SKM-1 treated with dmso at 0.1 percent for 144 hours (cell line): ENCODE measurements around the gene CIRBP.

Source experiments
- DNase-seq: peaks from one replicate; lab custom pipeline; 2025; ENCODE audit not compliant: unreplicated experiment; lab: John Stamatoyannopoulos, UW

Gene CIRBP

DNA sequence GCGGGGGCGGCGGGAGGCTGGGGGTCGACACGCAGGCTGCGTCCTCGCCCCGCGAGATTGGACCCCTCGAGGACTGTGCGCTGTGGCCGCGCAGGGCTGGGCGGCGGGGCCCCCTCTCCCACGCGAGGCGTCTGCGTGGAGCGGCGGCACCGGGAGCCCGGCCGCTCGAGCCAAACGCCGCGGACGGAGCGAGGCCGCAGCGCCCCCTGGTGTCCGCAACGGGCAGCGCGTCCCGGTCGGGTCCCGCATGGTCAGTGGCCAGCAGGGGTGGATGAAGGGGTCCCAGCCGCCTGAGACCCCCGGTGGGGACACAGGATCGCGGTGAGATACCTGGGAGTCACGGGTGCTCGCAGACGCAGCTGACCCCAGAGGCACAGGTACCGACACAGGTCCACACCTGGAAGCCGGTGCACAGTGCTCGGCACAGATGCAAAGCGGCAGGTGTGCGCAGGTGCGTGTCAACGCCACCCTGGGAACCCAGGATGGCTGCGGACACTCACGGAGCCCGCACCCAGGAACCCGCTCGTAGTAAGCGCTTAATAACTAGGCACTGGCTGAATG, 2.1 kb upstream of the CIRBP start:
- DNase-seq: peak; percentile 16

DNA sequence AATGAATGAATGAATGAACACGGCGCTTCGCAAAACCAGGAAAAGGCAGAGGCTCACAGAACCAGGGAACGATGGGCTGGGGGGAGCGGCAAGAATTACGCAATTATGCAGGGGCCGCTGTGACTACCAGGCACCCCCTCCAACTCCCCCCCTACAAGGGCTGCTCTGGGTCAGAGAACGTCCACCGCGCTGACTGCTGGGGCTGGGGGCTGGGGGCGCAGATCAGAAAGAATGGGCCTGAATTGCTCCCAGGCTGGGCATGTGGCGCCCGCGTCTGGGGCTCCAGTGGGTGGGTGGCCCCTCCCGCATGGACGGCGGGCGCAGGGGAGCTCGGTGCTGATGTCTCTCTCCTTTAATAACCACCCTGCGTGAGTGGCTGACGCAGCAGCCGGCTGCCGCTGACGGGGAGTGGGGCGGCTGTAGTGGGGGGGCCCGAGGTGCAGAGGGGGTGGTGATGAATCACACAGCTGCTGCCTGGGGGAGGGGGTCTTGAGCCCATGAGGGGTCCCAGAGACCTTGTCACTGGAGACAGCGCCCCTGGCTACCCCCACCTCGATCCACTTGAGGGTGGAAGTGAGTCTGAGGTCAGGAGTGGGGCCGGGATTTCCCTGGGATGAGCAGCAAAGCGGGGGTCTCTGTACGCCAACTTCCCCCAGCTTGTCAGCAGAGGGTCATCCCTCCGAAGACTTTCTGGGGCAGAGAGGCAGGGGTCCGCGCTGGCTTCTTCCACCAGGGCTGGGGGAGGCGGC, 1.5 kb upstream of the CIRBP start:
- DNase-seq: no peak

GRCh38 chr19:1268226-1269064, 687 bp upstream of the CIRBP start:
- no peak for DNase-seq

DNA sequence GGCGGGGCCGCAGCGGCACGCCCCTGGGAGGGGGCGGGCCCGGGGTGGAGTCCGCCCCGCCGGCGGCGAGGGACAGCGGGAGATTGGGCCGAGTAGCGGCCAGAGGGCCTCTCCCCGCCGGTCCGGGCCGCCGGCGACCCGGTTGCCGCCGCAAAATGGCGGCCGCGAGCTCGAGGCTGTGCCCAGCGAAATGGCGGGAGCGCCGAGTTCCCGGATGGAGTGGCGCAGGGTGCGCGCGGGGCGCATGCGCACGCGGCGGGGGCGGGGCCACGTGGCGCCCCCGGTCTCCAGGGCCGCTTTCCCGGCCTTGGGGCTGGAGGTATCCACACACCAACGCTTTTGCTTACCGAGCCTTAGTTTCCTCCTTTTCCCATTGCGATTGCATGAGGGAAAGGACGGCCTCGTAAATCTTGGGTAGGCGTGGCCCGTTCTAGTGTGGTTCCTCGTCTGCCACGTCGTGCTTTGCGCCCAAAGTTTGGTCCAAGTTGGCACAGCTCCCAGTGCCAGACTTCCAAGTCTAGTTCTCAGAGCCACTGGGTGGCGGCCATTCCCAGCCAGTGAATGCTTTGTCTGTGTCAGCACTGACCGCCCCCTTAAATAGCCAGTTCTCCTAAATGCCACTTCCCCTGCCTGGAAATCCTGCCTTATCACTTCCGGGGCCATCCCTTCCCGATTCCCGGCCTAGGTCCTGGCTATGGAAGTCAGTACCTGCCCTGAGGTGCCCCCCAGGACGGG, 513 bp downstream of the CIRBP start:
- peak; percentile 54 for DNase-seq

DNA sequence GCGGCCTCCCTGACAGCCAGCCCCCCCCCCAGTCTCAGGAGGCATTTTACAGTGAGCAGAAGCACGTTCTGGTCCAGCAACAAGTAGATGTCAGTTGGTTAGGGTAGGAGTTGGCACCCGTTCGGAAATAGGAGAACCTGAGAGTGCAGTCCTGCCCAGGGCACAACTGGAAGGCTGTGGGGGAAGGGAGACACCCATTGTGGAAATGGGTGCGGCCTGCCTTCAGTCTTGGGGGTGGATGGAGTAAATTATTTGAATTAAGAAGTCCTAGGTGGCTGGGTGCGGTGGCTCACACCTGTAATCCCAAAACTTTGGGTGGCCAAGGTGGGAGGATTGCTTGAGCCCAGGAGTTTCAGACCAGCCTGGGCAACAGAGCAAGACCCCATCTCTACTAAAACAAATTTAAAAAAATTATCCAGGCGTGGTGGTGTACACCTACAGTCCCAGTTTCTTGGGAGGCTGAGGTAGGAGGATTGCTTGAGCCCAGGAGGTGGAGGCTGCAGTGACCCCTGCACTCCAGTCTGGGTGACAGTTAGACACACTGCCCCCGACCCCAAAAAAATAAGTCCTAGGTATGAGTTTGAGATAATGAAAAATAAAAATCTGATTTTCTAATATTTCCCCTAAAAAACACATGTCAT, 1.2 kb downstream of the CIRBP start:
- no peak for DNase-seq

- no peak for DNase-seq
These were observed 1.9 kb downstream of the CIRBP start for GRCh38 chr19:1270854-1271527.

GRCh38 chr19:1271528-1272422, 2.6 kb downstream of the CIRBP start:
- no peak for DNase-seq

GRCh38 chr19:1272423-1273262, 3.5 kb downstream of the CIRBP start:
- DNase-seq: no peak

- no peak for DNase-seq
These were observed 4.3 kb downstream of the CIRBP start for GRCh38 chr19:1273263-1274041.

GRCh38 chr19:1274081-1274851, 5.1 kb downstream of the CIRBP start:
- no peak for DNase-seq

DNA sequence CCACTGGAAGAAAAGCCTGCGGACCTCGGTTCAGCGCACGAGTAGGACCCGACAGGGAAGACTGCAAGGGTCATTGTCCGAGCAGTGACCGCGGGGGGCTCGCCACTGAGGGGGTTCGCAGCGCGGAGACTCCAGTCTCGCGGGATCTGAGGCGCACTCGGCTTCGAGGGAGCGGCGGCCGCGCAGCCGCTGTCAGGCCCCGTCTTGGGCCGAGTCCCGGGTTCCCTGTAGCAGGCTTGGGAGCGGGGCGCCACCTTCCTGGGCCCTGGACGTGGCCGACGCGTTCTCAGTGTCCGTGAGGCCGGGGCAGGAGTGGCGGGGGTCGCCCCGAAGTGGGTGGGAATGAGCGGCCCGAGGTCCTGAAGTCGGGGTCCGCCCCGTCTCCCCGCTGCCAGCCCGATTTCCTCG, 5.7 kb downstream of the CIRBP start:
- DNase-seq: no peak

GRCh38 chr19:1275260-1275975, 6.3 kb downstream of the CIRBP start, which contains the start of gene FAM174C:
Gene FAM174C, plus strand, starts transcription at chr19:1275530. Its CDS starts 20 bp downstream, at chr19:1275550.
- DNase-seq: peak; percentile 95

DNA sequence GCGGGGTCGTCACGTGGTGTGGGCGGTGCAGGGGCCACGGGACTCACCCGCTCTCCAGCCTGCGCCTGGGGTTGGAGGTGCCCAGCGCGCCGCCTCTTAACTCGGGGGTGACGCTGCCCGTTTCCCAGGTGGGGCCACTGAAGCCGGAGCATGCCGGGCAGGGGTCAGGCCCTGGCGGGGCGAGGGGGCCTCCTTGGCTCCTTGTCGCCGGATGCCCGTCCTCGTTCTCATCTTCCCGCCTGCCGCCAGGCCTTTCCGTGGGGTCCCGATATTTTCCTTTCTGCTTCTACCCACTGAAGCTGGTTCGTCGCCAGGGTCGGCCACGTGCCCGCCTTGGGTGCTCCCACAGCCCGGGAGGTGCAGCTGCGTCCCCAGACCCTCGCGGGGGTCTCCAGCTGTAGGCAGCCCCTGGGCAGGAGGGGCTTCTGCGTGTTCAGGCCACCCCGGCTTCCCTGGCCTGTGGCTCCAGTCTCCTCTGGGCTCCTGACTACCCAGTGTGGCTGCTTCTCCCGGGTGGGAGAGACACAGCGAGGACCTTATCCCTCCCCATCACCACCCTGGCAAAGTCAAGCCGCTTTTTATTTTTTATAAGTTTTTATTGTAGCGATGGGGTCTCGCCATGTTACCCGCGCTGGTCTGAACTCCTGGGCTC, 7.0 kb downstream of the CIRBP start:
- DNase-seq: no peak

- DNase-seq: no peak
These were observed 7.5 kb downstream of the CIRBP start for GRCh38 chr19:1276628-1277022.

GRCh38 chr19:1277061-1277460, 7.9 kb downstream of the CIRBP start:
- DNase-seq: no peak

GRCh38 chr19:1278074-1278473, 8.9 kb downstream of the CIRBP start:
- DNase-seq: no peak
